HG02763 (cell line): Measurements from ENCODE around the gene PRPSAP2.

Experiments used
- ATAC-seq: cut with Tn5 transposase; IDR thresholded peaks from one replicate; pipeline ENCODE4 v1.9.1; 2021; ENCODE audit warnings: mild to moderate bottlenecking, moderate library complexity; ENCODE audit not compliant: unreplicated experiment

Gene PRPSAP2

DNA sequence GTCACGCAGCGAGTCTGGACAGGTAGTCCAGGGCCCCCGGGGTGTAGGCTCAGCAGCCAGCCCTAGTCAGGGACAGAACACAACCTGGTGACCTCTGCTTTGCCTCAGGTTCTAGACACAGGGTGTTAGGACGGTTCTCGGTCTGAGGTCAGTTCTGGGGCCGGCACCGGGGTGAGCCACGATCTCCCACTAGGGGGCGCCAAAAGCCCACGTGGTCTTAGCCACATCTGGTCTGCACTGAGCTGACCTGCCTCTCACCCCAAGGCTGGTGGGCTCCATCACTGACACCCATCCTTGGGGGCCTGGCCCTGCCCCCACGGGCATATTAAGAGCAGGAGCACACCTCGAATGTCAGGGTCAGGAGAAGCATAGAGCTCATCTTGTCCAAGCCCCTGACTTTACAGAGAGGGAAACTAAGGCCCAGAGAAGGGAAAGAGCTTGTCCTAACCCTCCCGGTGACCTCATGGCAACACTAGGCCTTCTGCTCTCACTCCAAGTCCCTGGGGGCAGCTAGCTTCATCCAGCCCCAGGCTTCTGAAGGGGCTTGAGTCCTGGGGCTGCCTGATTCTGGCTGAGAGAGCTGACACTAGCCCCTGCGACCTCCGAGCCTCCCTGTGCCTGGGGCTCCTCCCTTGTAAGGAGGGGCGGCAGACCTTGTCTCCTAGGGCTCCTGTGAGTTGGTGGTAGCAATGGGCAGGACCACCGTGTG is 103.0 kb downstream of the PRPSAP2 start:
- ATAC-seq, result peak; percentile 60

- ATAC-seq, result no peak
These were observed 103.9 kb downstream of the PRPSAP2 start for GRCh38 chr17:18961634-18962493.

GRCh38 chr17:18962494-18962815 is 104.5 kb downstream of the PRPSAP2 start:
- ATAC-seq, result no peak

DNA sequence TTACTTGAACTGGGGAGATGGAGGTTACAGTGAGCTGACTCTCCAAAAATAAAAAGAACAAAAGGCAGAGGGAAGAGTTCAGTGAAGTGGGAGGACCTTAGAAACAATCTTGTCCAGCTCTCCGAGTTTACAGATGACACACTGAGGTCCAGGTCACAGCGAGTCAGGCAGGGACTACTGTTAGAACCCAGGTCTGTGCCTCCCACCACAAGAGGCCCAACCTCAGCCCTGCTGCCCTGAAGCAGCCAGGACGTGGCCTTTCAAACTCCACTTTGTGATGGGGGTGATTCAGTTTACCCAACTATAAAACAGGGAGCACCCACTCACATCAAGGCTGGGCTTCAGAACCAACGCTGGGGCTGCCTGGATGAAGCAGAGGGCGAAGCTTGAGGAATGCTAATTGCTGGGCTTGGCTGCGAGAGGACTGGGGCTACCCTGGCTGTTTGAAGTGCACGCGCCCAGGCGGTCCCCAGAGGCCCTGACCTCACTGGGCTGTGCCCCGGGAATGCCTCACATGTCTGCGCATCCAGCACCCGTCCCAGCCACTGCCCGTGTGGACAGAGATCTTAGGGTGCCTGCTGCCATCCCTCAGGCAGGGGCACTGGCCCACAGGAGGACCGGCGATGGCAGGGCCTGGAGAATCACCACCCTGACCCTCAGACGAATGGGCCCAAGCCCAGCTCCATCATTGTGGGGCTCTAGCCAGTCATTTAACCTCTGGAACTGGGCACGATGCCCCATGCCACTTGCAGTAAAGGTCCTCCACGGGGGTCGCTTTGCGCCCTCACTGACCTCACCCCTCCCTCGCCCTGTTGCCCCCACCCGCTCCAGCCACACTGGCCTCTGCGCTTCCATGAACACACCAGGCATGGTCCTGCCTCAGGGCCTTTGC is 105.4 kb downstream of the PRPSAP2 start:
- ATAC-seq, result no peak

DNA sequence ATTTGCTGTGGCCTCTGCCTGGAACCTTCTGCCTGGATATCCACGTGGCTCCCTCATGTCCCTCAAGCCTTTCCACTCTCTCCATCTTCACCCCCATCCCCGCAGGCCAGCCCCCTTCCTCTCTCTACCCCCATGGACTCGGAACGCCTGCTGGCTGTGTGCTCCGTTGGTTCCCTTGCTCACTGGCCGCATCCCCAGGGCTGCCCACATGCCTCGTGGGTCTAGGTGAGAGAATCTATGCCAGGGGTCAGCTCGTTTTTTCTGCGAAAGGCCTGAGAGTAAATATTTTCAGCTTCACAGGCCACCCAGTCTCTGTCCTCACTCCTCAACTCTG is 106.1 kb downstream of the PRPSAP2 start:
- ATAC-seq, result no peak

DNA sequence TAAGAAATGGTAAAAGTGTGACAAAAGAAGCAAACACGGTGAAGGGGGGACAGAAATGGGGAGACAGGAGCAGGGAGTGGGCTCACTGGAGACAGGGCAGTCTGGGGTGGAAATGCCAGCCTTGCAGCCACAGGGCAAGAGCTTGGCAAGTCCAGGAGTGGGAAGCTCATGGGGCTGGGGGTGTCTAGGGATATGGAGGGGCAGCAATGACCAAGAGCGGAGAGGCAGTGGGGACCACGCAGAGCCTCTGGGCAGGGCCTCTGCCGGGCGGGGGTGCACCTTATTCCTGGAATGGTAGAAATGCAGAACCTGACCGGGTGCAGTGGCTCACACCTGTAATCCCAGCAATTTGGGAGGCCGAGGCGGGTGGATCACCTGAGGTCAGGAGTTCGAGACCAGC is 106.6 kb downstream of the PRPSAP2 start:
- ATAC-seq, result no peak

- no peak for ATAC-seq
These were observed 107.8 kb downstream of the PRPSAP2 start for GRCh38 chr17:18965530-18966236.

GRCh38 chr17:18966831-18967624 is 109.1 kb downstream of the PRPSAP2 start:
- ATAC-seq, result no peak

GRCh38 chr17:18967916-18968315 is 110.0 kb downstream of the PRPSAP2 start:
- ATAC-seq, result no peak

GRCh38 chr17:18968345-18968744 is 110.4 kb downstream of the PRPSAP2 start:
- ATAC-seq, result no peak

GRCh38 chr17:18968945-18969887 is 111.3 kb downstream of the PRPSAP2 start:
- ATAC-seq, result no peak

GRCh38 chr17:18970582-18971480 is 112.9 kb downstream of the PRPSAP2 start:
- ATAC-seq, result no peak

DNA sequence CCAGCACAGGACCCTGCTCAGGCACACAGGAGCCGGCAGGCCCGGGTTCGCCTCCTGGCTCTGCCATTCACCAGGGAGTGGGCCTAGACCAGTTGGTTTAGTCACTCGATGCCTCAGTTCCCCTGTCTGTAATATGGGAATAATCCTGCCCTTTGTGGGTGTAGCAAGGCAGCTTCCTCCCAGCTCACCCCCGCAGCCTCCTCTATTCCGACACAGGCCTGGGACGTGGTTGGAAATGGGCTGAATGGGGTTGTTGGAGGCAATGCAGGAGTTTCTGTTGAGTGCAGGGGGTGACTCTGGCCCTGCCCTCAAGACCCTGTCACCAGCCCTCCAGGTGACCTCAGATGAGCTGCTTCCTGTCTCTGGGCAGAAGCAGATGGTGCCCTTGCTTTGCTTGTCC is 113.9 kb downstream of the PRPSAP2 start:
- ATAC-seq, result no peak

DNA sequence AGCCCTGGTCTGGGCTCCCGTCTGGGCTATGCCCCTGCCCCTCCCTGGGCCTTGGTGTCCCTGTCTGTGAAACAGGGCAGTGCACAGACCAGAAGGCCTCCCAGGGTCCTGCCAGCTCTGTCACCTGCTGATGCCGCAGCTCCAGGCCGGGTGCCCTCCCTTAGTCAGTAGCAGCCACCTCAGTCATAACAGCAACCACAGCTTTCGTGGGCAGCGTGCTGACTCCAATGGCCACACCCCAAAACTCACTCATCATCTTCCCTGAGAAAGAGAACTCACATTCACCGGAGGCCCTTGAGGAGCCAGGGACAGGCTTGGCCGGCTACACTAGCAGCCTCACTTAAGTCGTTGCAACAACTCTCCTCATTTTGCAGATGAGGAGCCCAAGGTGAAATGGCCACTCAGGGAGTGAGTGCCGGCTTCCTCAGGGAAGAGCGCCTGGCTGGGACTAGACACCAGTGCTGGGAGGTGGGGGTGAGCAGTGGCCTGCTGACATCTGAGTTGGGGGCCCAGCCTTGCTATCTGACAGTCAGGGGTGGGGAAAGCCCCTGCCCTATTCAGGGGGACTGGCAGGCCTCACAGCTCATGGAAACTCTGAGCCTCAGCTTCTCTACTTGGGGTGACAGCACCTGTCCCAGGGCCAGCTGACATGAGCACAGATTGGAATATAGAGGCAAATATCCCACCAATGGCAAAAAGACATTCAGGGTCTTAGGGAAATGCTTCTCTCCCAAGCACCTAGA is 116.6 kb downstream of the PRPSAP2 start:
- no peak for ATAC-seq

DNA sequence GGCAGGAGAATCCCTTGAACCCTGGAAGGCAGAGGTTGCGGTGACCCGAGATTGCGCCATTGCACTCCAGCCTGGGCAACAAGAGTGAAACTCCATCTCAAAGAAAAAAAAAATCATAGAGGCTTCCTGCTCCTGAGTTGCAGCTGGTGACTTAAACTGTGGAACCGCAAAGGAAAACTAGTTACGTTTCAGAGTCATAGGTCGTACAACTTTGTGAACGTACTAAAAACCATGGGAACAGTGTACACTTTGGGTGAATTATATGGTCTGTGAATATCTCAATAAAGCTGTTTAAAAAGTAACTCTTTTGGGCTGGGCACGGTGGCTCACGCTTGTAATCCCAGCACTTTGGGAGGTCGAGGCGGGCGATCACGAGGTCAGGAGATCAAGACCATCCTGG is 117.7 kb downstream of the PRPSAP2 start:
- ATAC-seq, result no peak

DNA sequence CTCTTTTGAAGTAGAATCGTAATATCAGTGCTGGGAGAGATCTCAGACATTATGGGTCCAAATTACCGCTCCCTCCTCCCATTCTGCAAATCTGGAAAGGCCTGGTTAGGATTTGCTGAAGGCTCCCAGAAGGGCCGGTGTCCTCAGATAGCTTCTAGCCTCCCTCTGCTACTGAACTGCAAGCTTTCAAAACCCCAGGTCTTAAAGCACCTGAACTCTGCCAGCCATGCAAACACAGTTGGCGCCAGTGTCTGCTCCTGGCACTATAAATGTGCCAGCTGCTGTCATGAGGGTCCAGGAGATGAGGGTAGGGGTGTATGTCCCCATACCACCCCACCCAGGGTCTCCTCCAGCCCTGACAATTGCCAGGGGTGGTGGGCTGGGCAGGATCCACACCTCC is 118.3 kb downstream of the PRPSAP2 start:
- ATAC-seq, result no peak

GRCh38 chr17:18977021-18977420 is 119.1 kb downstream of the PRPSAP2 start:
- no peak for ATAC-seq
